Measurements from ENCODE around the gene DOCK4.

Gene DOCK4

GRCh38 chr7:112122798-112123197 lies 83.4 kb downstream of the DOCK4 start:
- H3K27ac ChIP-seq (ENCODE audit: low read length) = no peak overlapping the region

DNA sequence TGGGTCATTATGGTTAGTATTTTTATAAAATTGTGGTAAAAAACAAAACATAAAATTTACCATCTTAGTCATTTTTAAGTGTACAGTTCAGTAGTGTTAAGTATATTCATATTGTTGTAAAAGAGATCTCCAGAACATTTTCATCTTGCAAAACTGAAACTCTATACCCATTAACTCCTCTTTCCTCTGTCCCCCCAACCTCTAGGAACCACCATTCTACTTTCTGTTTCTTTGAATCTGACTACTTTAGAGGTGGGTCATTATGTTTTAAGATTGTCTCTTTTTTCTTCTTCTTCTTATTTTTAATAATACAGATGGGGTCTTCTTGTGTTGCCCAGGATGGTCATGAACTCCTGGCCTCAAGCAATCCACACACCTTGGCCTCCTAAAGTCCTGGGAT lies 84.1 kb downstream of the DOCK4 start:
- Histone ChIP-seq H3K27ac (ENCODE audit: low read length) (no peak overlapping the region), H3K27me3 (ENCODE audit: control insufficient read depth, insufficient read depth, low read length) (no peaks in the 10 kb centered on the region), H3K36me3 (ENCODE audit: control insufficient read depth, insufficient read depth, low read length) (no peaks in the 10 kb centered on the region), H3K4me3 (ENCODE audit: low read length) (no peak overlapping the region), H3K9me3 (ENCODE audit: control insufficient read depth, insufficient read depth, low read length) (no peaks in the 10 kb centered on the region), H3K4me1 (ENCODE audit: control insufficient read depth, insufficient read depth, low read length) (no peaks in the 10 kb centered on the region)
- DNase-seq (ENCODE audit: low read depth, low spot score) = no peak

More at GRCh38 chr7:112122798-112123197, 83.4 kb downstream of the DOCK4 start:
- WGBS (ENCODE audit: insufficient coverage, insufficient read length) = no CpG with 5 or more reads among the region's 2 CpGs
- no peak for DNase-seq (ENCODE audit: low read depth, low spot score)
- Histone ChIP-seq H3K4me1 (ENCODE audit: control insufficient read depth, insufficient read depth, low read length) (no peaks in the 10 kb centered on the region), H3K36me3 (ENCODE audit: control insufficient read depth, insufficient read depth, low read length) (no peaks in the 10 kb centered on the region), H3K27me3 (ENCODE audit: control insufficient read depth, insufficient read depth, low read length) (no peaks in the 10 kb centered on the region), H3K4me3 (ENCODE audit: low read length) (no peak overlapping the region), H3K9me3 (ENCODE audit: control insufficient read depth, insufficient read depth, low read length) (no peaks in the 10 kb centered on the region)

DNA sequence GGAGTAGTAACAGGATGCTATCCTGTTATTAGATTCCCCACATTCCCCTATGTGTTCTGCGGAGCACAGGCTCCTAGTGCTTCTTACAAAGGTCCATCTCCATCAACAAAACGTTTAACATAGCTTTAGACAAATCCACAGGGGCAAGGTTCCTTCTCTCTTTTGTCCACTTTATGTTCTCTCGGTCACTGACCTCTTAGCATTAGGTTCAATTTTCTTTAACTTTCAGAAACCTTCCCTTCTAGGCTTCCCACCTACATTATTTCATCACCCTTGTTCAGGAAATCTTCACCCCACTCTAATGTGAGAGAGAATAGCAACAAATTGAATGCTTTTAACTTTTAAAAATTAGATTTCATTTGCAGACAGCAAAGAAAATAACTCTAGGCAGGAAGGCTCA lies 84.9 kb downstream of the DOCK4 start:
- no peak for DNase-seq (ENCODE audit: low read depth, low spot score)
- H3K9me3 ChIP-seq (ENCODE audit: control insufficient read depth, insufficient read depth, low read length) = no peaks in the 10 kb centered on the region
- H3K36me3 ChIP-seq (ENCODE audit: control insufficient read depth, insufficient read depth, low read length) = no peaks in the 10 kb centered on the region
- H3K27ac ChIP-seq (ENCODE audit: low read length) = no peak overlapping the region
- no peaks in the 10 kb centered on the region for H3K27me3 ChIP-seq (ENCODE audit: control insufficient read depth, insufficient read depth, low read length)
- H3K4me3 ChIP-seq (ENCODE audit: low read length) = no peak overlapping the region
- no peaks in the 10 kb centered on the region for H3K4me1 ChIP-seq (ENCODE audit: control insufficient read depth, insufficient read depth, low read length)
- no CpG with 5 or more reads among the region's 3 CpGs for whole genome bisulfite sequencing (ENCODE audit: insufficient coverage, insufficient read length)

GRCh38 chr7:112120696-112121217 lies 85.4 kb downstream of the DOCK4 start:
- H3K27ac ChIP-seq (ENCODE audit: low read length) = no peak overlapping the region
- no peaks in the 10 kb centered on the region for H3K27me3 ChIP-seq (ENCODE audit: control insufficient read depth, insufficient read depth, low read length)
- no peaks in the 10 kb centered on the region for H3K9me3 ChIP-seq (ENCODE audit: control insufficient read depth, insufficient read depth, low read length)
- no peaks in the 10 kb centered on the region for H3K4me1 ChIP-seq (ENCODE audit: control insufficient read depth, insufficient read depth, low read length)
- no peak for DNase-seq (ENCODE audit: low read depth, low spot score)
- no peak overlapping the region for H3K4me3 ChIP-seq (ENCODE audit: low read length)
- no CpG with 5 or more reads among the region's 1 CpG for WGBS (ENCODE audit: insufficient coverage, insufficient read length)
- no peaks in the 10 kb centered on the region for H3K36me3 ChIP-seq (ENCODE audit: control insufficient read depth, insufficient read depth, low read length)

- Histone ChIP-seq H3K4me3 (ENCODE audit: low read length) (no peak overlapping the region), H3K27ac (ENCODE audit: low read length) (no peak overlapping the region)
- no CpG with 5 or more reads among the region's 9 CpGs for WGBS (ENCODE audit: insufficient coverage, insufficient read length)
These were observed 87.3 kb downstream of the DOCK4 start for GRCh38 chr7:112118581-112119566.

DNA sequence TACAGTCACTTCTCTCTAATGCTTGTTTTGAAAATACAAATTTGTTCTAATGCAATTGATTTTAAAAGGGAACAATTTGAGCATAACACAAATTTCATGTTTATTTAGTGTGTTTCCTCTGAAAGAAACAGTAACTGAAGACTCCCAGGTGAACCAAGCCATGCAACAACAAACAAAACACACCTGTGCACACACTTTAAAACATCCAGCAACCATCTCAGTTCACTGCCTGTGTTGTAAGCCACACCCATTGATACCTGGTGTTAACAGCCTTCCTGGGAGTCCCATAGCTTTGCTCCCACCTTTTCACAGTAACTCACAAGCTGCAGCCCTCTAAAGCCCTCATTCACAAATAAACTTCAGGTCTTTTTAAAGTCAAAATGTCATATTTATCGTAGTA lies 89.3 kb downstream of the DOCK4 start:
- H3K9me3 ChIP-seq (ENCODE audit: control insufficient read depth, insufficient read depth, low read length) = no peaks in the 10 kb centered on the region
- no CpG with 5 or more reads among the region's 1 CpG for WGBS (ENCODE audit: insufficient coverage, insufficient read length)
- no peak for DNase-seq (ENCODE audit: low read depth, low spot score)
- H3K4me1 ChIP-seq (ENCODE audit: control insufficient read depth, insufficient read depth, low read length) = no peaks in the 10 kb centered on the region
- H3K36me3 ChIP-seq (ENCODE audit: control insufficient read depth, insufficient read depth, low read length) = no peaks in the 10 kb centered on the region
- no peak overlapping the region for H3K27ac ChIP-seq (ENCODE audit: low read length)
- H3K4me3 ChIP-seq (ENCODE audit: low read length) = no peak overlapping the region
- H3K27me3 ChIP-seq (ENCODE audit: control insufficient read depth, insufficient read depth, low read length) = no peaks in the 10 kb centered on the region

More at GRCh38 chr7:112118581-112119566, 87.3 kb downstream of the DOCK4 start:
- H3K9me3 ChIP-seq (ENCODE audit: control insufficient read depth, insufficient read depth, low read length) = no peaks in the 10 kb centered on the region
- no peaks in the 10 kb centered on the region for H3K27me3 ChIP-seq (ENCODE audit: control insufficient read depth, insufficient read depth, low read length)
- no peak for DNase-seq (ENCODE audit: low read depth, low spot score)
- no peaks in the 10 kb centered on the region for H3K36me3 ChIP-seq (ENCODE audit: control insufficient read depth, insufficient read depth, low read length)
- no peaks in the 10 kb centered on the region for H3K4me1 ChIP-seq (ENCODE audit: control insufficient read depth, insufficient read depth, low read length)

GRCh38 chr7:112116358-112116757 lies 89.8 kb downstream of the DOCK4 start:
- Histone ChIP-seq H3K4me1 (ENCODE audit: control insufficient read depth, insufficient read depth, low read length) (no peaks in the 10 kb centered on the region), H3K36me3 (ENCODE audit: control insufficient read depth, insufficient read depth, low read length) (no peaks in the 10 kb centered on the region), H3K27me3 (ENCODE audit: control insufficient read depth, insufficient read depth, low read length) (no peaks in the 10 kb centered on the region)

GRCh38 chr7:112115880-112116279 lies 90.3 kb downstream of the DOCK4 start:
- DNase-seq (ENCODE audit: low read depth, low spot score) = no peak
- Histone ChIP-seq H3K36me3 (ENCODE audit: control insufficient read depth, insufficient read depth, low read length) (no peaks in the 10 kb centered on the region), H3K9me3 (ENCODE audit: control insufficient read depth, insufficient read depth, low read length) (no peaks in the 10 kb centered on the region), H3K27ac (ENCODE audit: low read length) (no peak overlapping the region), H3K27me3 (ENCODE audit: control insufficient read depth, insufficient read depth, low read length) (no peaks in the 10 kb centered on the region), H3K4me3 (ENCODE audit: low read length) (no peak overlapping the region), H3K4me1 (ENCODE audit: control insufficient read depth, insufficient read depth, low read length) (no peaks in the 10 kb centered on the region)
- no CpG with 5 or more reads among the region's 1 CpG for WGBS (ENCODE audit: insufficient coverage, insufficient read length)

More at GRCh38 chr7:112116358-112116757, 89.8 kb downstream of the DOCK4 start:
- no peak for DNase-seq (ENCODE audit: low read depth, low spot score)
- Histone ChIP-seq H3K27ac (ENCODE audit: low read length) (no peak overlapping the region), H3K9me3 (ENCODE audit: control insufficient read depth, insufficient read depth, low read length) (no peaks in the 10 kb centered on the region), H3K4me3 (ENCODE audit: low read length) (no peak overlapping the region)
- no CpG with 5 or more reads among the region's 2 CpGs for WGBS (ENCODE audit: insufficient coverage, insufficient read length)

DNA sequence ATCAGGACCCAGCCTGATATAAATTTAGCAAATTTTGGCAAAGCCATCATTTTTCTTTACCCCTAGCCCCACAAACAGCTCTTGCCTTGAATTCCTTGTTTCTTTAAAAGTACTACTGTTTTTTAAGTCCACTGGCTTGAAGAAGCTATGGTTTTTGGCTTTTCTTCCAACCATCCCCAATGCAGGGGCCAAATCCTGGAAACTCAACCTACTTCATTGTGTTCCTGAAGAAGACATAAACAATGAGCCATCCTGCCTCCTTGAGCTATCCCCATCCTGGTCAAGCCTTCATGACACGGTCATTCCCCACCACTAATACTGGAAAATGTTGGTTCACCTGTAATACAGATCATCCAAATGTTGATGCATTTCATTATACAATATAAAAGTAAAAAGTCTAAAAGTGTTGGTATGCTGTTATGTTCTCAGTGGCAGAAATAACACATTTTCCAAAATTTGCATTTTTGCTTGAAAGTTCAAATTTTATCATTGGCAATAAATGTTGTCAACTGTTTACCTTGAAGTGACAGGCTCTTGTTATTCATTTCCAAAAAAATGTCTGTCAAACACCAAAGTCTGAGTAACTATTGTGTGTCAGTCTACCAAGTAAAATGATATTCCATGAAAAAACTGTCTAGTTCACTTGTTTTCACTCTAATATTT lies 92.2 kb downstream of the DOCK4 start:
- Histone ChIP-seq H3K36me3 (ENCODE audit: control insufficient read depth, insufficient read depth, low read length) (no peaks in the 10 kb centered on the region), H3K4me1 (ENCODE audit: control insufficient read depth, insufficient read depth, low read length) (no peaks in the 10 kb centered on the region), H3K4me3 (ENCODE audit: low read length) (no peak overlapping the region), H3K9me3 (ENCODE audit: control insufficient read depth, insufficient read depth, low read length) (no peaks in the 10 kb centered on the region), H3K27ac (ENCODE audit: low read length) (no peak overlapping the region), H3K27me3 (ENCODE audit: control insufficient read depth, insufficient read depth, low read length) (no peaks in the 10 kb centered on the region)
- no peak for DNase-seq (ENCODE audit: low read depth, low spot score)
- WGBS (ENCODE audit: insufficient coverage, insufficient read length) = no CpG with 5 or more reads among the region's 1 CpG

GRCh38 chr7:112112822-112113255 lies 93.4 kb downstream of the DOCK4 start:
- no CpG with 5 or more reads among the region's 5 CpGs for WGBS (ENCODE audit: insufficient coverage, insufficient read length)
- Histone ChIP-seq H3K27ac (ENCODE audit: low read length) (no peak overlapping the region), H3K27me3 (ENCODE audit: control insufficient read depth, insufficient read depth, low read length) (no peaks in the 10 kb centered on the region), H3K36me3 (ENCODE audit: control insufficient read depth, insufficient read depth, low read length) (no peaks in the 10 kb centered on the region), H3K9me3 (ENCODE audit: control insufficient read depth, insufficient read depth, low read length) (no peaks in the 10 kb centered on the region), H3K4me3 (ENCODE audit: low read length) (no peak overlapping the region), H3K4me1 (ENCODE audit: control insufficient read depth, insufficient read depth, low read length) (no peaks in the 10 kb centered on the region)
- no peak for DNase-seq (ENCODE audit: low read depth, low spot score)

Measured in iPS DF 6.9 (cell line).